D721Med (cell line): ENCODE data around the gene MLANA.

ENCODE experiments used
- DNase-seq: peaks from one replicate; pipeline ENCODE4 v3.0.0; 2011; ENCODE audit warnings: low spot score; ENCODE audit not compliant: insufficient read length
- FAIRE-seq: peaks from 2 replicates; lab custom pipeline; 2011; peaks lifted over from hg19 to GRCh38; lab: Jason Lieb, UNC
- TF ChIP-seq, protein P1 (sequence below): IDR thresholded peaks from 2 replicates; pipeline ENCODE4 v1.5.1; 2012; ENCODE audit warnings: mild to moderate bottlenecking, control low read depth; ENCODE audit not compliant: insufficient read depth; ENCODE audit errors: missing control alignments

Gene MLANA, protein sequence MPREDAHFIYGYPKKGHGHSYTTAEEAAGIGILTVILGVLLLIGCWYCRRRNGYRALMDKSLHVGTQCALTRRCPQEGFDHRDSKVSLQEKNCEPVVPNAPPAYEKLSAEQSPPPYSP

DNA sequence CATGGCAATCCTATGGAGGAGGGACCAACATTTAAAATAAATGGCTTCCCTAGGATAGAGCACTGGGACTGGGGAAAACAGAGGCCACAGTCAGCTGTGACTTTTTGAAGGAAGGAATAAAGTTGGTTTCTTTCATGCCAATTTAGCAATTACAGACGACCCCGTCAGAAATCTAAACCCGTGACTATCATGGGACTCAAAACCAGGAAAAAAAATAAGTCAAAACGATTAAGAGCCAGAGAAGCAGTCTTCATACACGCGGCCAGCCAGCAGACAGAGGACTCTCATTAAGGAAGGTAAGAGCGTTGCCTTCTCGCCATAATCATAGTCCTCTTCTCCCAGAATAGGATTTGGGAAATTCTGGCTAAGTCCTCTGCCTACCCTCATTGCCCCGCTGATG is at the start of gene MLANA:
TSS of gene MLANA (plus strand) at position 249 of the 400 bp plus-strand sequence. CDS start 1,586 bp downstream, outside the sequence.
- no peak for DNase-seq
- TF ChIP-seq, protein P1, sequence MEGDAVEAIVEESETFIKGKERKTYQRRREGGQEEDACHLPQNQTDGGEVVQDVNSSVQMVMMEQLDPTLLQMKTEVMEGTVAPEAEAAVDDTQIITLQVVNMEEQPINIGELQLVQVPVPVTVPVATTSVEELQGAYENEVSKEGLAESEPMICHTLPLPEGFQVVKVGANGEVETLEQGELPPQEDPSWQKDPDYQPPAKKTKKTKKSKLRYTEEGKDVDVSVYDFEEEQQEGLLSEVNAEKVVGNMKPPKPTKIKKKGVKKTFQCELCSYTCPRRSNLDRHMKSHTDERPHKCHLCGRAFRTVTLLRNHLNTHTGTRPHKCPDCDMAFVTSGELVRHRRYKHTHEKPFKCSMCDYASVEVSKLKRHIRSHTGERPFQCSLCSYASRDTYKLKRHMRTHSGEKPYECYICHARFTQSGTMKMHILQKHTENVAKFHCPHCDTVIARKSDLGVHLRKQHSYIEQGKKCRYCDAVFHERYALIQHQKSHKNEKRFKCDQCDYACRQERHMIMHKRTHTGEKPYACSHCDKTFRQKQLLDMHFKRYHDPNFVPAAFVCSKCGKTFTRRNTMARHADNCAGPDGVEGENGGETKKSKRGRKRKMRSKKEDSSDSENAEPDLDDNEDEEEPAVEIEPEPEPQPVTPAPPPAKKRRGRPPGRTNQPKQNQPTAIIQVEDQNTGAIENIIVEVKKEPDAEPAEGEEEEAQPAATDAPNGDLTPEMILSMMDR = no peak
- FAIRE-seq = no peak

DNA sequence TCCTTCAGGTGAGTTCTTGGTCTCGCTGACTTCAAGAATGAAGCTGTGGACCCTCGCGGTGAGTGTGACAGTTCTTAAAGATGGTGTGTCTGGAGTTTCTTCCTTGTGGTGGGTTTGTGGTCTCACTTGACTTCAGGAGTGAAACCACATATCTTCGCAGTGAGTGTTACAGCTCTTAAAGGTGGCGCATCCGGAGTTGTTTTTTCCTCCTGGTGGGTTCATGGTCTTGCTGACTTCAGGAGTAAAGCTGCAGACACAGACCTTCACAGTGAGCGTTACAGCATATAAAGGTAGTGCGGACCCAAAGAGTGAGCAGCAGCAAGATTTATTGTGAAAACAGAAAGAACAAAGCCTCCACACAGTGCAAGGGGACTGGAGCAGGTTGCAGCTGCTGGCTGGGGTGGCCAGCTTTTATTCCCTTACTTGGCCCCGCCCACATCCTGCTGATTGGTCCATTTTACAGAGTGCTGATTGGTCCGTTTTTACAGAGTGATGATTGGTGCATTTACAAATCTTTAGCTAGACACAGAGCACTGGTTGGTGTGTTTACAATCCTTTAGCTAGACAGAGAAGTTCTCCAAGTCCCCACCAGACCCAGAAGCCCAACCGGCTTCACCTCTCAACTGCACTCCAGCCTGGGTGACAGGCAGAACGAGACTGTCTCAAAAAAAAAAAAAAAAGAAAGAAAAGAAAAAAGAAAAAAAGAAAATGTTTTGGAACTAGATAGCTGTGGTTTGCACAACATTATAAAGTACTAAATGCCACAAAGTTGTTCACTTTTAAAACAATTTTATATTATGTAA is 48.7 kb upstream of the MLANA start:
- FAIRE-seq = no peak
- no peak for DNase-seq
- TF ChIP-seq, protein P1 = no peak

DNA sequence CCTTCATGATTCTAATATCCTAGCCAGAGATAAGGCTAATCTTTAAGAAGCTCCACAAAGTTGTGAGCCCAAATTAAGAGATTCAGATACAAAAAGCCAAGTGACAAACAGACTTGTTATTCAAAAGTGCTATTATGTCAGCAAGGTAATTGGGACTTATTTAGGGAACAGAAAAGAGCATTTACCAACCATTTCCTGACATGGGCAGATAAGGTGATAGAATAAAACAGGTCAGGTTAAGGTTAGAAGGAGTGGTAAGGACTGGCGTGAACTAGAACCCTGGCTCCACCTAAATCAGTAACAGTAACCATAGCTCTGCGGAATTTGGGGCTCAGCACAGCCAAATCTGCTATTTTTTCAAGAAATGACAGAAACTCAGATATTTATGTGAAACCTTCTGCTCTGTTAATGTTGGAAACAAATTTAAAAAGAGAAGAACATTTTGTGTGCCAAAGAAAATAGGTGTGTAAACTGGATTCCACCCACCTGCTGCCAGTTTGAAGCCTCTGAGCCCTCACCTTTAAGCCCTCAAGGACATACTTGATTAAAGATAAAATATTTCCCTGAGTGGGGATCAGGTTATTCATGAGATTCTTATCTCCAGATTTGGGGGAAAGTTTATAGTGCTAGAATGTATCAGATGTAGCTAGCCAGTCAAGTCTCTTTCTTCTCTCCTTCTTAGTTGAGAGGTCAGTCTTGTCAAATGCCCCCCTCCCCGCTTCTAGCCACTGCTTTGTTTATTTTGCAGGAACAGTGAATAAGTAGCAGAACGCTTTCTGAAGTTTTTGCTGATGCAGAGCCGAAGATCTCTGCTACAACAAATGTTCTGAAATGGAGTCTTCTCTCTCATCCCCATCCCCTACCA is 47.5 kb upstream of the MLANA start:
- TF ChIP-seq, protein P1 = no peak
- no peak for DNase-seq
- no peak for FAIRE-seq

DNA sequence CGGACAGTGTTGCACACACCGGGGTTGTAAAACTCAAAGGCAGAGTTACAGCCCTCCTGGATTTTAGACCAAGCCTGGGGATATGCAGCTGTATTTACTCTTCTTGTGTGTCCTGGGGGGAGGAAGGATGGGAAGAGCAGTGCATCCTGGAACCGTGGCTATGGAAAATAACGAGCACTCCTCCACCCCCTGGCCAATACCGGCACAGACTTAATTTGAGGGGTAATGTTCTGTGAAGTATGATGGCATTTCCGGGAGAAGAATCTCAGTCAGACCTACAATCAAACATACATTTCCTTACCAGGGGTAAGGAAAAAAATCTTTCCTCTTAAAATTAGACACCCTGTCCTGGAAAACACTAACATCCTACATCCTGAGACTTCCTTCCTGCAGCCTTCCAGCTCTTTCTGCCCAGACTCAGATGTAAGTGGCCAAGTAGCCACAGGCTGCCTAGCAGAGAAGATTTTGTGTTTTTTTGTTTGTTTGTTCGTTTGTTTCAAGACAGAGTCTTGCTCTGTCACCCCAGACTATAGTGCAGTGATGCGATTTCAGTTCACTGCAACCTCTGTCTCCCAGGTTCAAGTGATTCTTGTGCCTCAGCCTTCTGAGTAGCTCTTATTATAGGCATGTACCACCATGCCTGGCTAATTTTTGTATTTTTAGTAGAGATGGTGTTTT is 46.8 kb upstream of the MLANA start:
- FAIRE-seq (no peak), DNase-seq (no peak)
- TF ChIP-seq, protein P1 = no peak

DNA sequence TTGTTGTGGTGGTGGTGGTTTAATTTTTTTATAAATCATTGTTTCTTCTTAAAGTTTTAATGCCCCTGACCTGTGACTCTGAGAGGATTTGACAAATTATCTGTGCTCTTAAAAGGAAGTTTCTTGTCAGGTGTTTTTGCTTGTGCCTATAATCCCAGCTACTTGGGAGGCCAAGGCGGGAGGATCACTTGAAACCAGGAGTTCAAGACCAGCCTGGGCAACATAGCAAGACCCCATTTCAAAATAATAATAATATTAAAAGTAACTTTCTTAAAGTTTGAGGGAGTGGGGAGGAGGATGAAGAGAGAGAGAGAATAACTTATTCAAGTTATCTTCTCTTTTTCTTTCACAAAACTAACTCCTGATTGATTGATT is 45.5 kb upstream of the MLANA start:
- no peak for FAIRE-seq
- TF ChIP-seq, protein P1 = no peak
- DNase-seq = no peak

DNA sequence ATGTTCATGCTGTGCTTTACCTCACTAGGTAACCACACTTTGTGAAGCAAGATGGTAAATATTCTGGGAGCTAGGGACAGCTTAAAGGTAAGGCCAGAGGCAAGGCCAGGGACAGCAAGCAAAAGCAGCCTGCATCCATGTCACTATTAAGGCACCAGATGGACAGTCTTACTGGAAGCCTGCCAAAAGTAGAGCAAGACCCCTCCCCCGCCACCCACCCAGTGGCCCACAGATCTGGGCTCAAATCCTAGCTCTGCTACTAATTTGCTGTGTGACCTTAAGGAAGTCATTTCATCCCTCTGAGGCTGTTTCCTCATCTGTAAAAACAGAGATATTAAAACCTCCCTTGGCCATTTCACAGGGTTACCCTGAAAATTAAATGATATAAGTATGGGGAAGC is 44.6 kb upstream of the MLANA start:
- TF ChIP-seq, protein P1 = no peak
- DNase-seq = no peak
- FAIRE-seq = no peak
